H1 (cell line): ENCODE measurements around the gene DCBLD1. TPM values are rescaled to one million over a fixed set of nuclear protein-coding genes. Genes with fewer than 3 reads are reported as not detected.

Experiments
- CTCF ChIA-PET: fragments of 300-600 bp; sonication (Branson Sonifier 250); formaldehyde crosslinking; loops from one replicate; lab custom pipeline; 2021; ENCODE audit not compliant: partially characterized antibody; lab: Charles Lee
- POLR2A ChIA-PET: fragments of 300-600 bp; sonication (Branson Sonifier 250); formaldehyde crosslinking; loops from one replicate; lab custom pipeline; 2021; ENCODE audit warnings: inconsistent platforms; ENCODE audit not compliant: partially characterized antibody; lab: Charles Lee
- DNase-seq, 2 experiments: peaks; one replicate each; pipeline versions ENCODE4 v3.0.0 to v3.0.0-alpha.2; 2010 to 2022; ENCODE audit warnings: low spot score in 2 of 2, low read depth in 1 of 2, mixed read lengths in 1 of 2
- FAIRE-seq: peaks from 2 replicates; lab custom pipeline; 2011; peaks lifted over from hg19 to GRCh38; lab: Jason Lieb, UNC
- H2AFZ ChIP-seq: 2 replicates; pipeline ENCODE4 v1.8.1; 2012; ENCODE audit warnings: low read length, inconsistent platforms
- H2AK5ac ChIP-seq: 2 replicates; pipeline ENCODE4 v1.6.1; 2013; ENCODE audit warnings: low read depth, low read length
- H2BK120ac ChIP-seq: replicated peaks from 2 replicates; pipeline ENCODE3; 2013; ENCODE audit warnings: low read depth, low read length, inconsistent platforms
- H2BK12ac ChIP-seq: 2 replicates; pipeline ENCODE4 v1.6.1; 2013; ENCODE audit warnings: low read depth, low read length
- H2BK15ac ChIP-seq: 2 replicates; pipeline ENCODE4 v1.6.1; 2013; ENCODE audit warnings: low read length
- H2BK20ac ChIP-seq: 2 replicates; pipeline ENCODE4 v1.6.1; 2013; ENCODE audit warnings: low read length
- H2BK5ac ChIP-seq: 2 replicates; pipeline ENCODE4 v1.6.1; 2013; ENCODE audit warnings: low read depth, low read length
- H3K14ac ChIP-seq: 2 replicates; pipeline ENCODE4 v1.6.1; 2013; ENCODE audit warnings: inconsistent platforms; ENCODE audit not compliant: insufficient read length
- H3K18ac ChIP-seq: 2 replicates; pipeline ENCODE4 v1.6.1; 2013; ENCODE audit warnings: low read length; ENCODE audit errors: extremely low read depth
- H3K23ac ChIP-seq: 2 replicates; pipeline ENCODE4 v1.6.1; 2013; ENCODE audit warnings: inconsistent platforms; ENCODE audit not compliant: insufficient read length
- H3K23me2 ChIP-seq: 2 replicates; pipeline ENCODE4 v1.6.1; 2013; ENCODE audit warnings: low read depth, low read length
- H3K27ac ChIP-seq: 2 replicates; pipeline ENCODE4 v1.6.1; 2011; ENCODE audit warnings: low read depth, low read length, inconsistent platforms
- H3K27me3 ChIP-seq, 4 experiments: replicated peaks in 1 of 4; 1 replicate in 1 of 4; 2 replicates in 3 of 4; pipeline versions ENCODE4 v1.6.1 to v1.8.1; 2011 to 2013; ENCODE audit warnings: low read length in 3 of 4, mild to moderate bottlenecking in 3 of 4, inconsistent platforms in 2 of 4, mixed read lengths in 2 of 4, moderate library complexity in 1 of 4; ENCODE audit not compliant: control insufficient read depth in 3 of 4, insufficient read depth in 3 of 4; ENCODE audit errors: extremely low read depth in 1 of 4
- H3K36me3 ChIP-seq, 4 experiments: 2 replicates each; pipeline versions ENCODE4 v1.6.1 to v1.8.1; 2011 to 2013; ENCODE audit warnings: mild to moderate bottlenecking in 4 of 4, low read length in 3 of 4, moderate library complexity in 2 of 4, control low read depth in 1 of 4, inconsistent platforms in 1 of 4; ENCODE audit not compliant: insufficient read depth in 4 of 4, control insufficient read depth in 2 of 4
- H3K4ac ChIP-seq: replicated peaks from 2 replicates; pipeline ENCODE3; 2013; ENCODE audit warnings: low read length, low read depth, mixed read lengths, inconsistent platforms; ENCODE audit not compliant: insufficient read length
- H3K4me1 ChIP-seq, 4 experiments: replicated peaks in 1 of 4; 1 replicate in 1 of 4; 2 replicates in 3 of 4; pipeline versions ENCODE4 v1.6.1 to v1.8.1; 2011 to 2013; ENCODE audit warnings: low read length in 3 of 4, inconsistent platforms in 2 of 4, mixed read lengths in 1 of 4; ENCODE audit not compliant: insufficient read depth in 4 of 4, control insufficient read depth in 3 of 4
- H3K4me2 ChIP-seq, 2 experiments: 2 replicates each; pipeline versions ENCODE4 v1.6.1 to v1.8.1; 2011 to 2013; ENCODE audit warnings: low read depth in 2 of 2, low read length in 2 of 2, control low read depth in 1 of 2, inconsistent platforms in 1 of 2, mild to moderate bottlenecking in 1 of 2; ENCODE audit not compliant: insufficient read depth in 1 of 2
- H3K4me3 ChIP-seq, 4 experiments: fragments of 200-600, 300-600 bp in 1 of 4; sonication (generic), shearing (Covaris generic), sonication (Bioruptor Twin) in 1 of 4; 2 replicates each; pipeline versions ENCODE4 v1.5.1 to v1.8.1; 2011 to 2016; ENCODE audit warnings: low read length in 4 of 4, low read depth in 3 of 4, control low read depth in 2 of 4, inconsistent platforms in 2 of 4, mild to moderate bottlenecking in 2 of 4, mixed read lengths in 1 of 4, moderate library complexity in 1 of 4; ENCODE audit not compliant: insufficient read depth in 2 of 4; ENCODE audit errors: extremely low read depth in 1 of 4
- H3K56ac ChIP-seq: replicated peaks from 2 replicates; pipeline ENCODE3; 2013; ENCODE audit warnings: low read depth, mild to moderate bottlenecking, mixed read lengths, low read length, inconsistent platforms; ENCODE audit not compliant: insufficient read length
- H3K79me1 ChIP-seq: 2 replicates; pipeline ENCODE4 v1.6.1; 2013; ENCODE audit warnings: low read depth, low read length, control low read depth
- H3K79me2 ChIP-seq, 2 experiments: 2 replicates each; pipeline versions ENCODE4 v1.6.1 to v1.8.1; 2012 to 2013; ENCODE audit warnings: low read length in 2 of 2, mild to moderate bottlenecking in 2 of 2, inconsistent platforms in 1 of 2; ENCODE audit not compliant: insufficient read depth in 2 of 2, control insufficient read depth in 1 of 2
- H3K9ac ChIP-seq, 4 experiments: replicated peaks in 1 of 4; 1 replicate in 1 of 4; 2 replicates in 3 of 4; pipeline versions ENCODE4 v1.6.1 to v1.8.1; 2011 to 2013; ENCODE audit warnings: low read depth in 3 of 4, low read length in 3 of 4, control low read depth in 2 of 4, mild to moderate bottlenecking in 2 of 4, moderate library complexity in 2 of 4, inconsistent platforms in 1 of 4; ENCODE audit errors: extremely low read depth in 1 of 4
- H3K9me3 ChIP-seq, 2 experiments: 2 replicates each; pipeline versions ENCODE4 v1.6.1 to v1.8.1; 2012 to 2013; ENCODE audit warnings: mild to moderate bottlenecking in 2 of 2, moderate library complexity in 2 of 2, control low read depth in 1 of 2, inconsistent platforms in 1 of 2, low read depth in 1 of 2, low read length in 1 of 2, mixed read lengths in 1 of 2; ENCODE audit not compliant: insufficient read depth in 2 of 2
- H4K20me1 ChIP-seq, 2 experiments: replicated peaks in 1 of 2; 2 replicates each; pipeline versions ENCODE3 to v1.8.1; 2011 to 2013; ENCODE audit warnings: inconsistent platforms in 2 of 2, low read length in 2 of 2, mild to moderate bottlenecking in 1 of 2; ENCODE audit not compliant: insufficient read depth in 2 of 2, control insufficient read depth in 1 of 2
- H4K5ac ChIP-seq: 2 replicates; pipeline ENCODE4 v1.6.1; 2013; ENCODE audit warnings: low read length, low read depth, mixed read lengths, inconsistent platforms; ENCODE audit not compliant: insufficient read length
- H4K8ac ChIP-seq: 2 replicates; pipeline ENCODE4 v1.8.0; 2013; ENCODE audit warnings: mild to moderate bottlenecking, moderate library complexity, low read length, inconsistent platforms; ENCODE audit not compliant: insufficient read depth; ENCODE audit errors: extremely low read depth
- H4K91ac ChIP-seq: replicated peaks from 2 replicates; pipeline ENCODE3; 2013; ENCODE audit warnings: low read length, mixed read lengths, inconsistent platforms; ENCODE audit not compliant: insufficient read length
- BACH1 ChIP-seq: IDR thresholded peaks from 2 replicates; pipeline ENCODE4 v1.6.1; 2012; ENCODE audit warnings: low read length, improper control_type of control experiment
- EGR1 ChIP-seq: IDR thresholded peaks from 2 replicates; pipeline ENCODE4 v1.6.1; 2011; ENCODE audit warnings: low read depth, low read length, borderline replicate concordance
- SRF ChIP-seq: IDR thresholded peaks from 2 replicates; pipeline ENCODE4 v1.6.1; 2011; ENCODE audit warnings: mild to moderate bottlenecking, low read depth, low read length, moderate library complexity
- WGBS, 2 experiments: shearing (Covaris generic) in 1 of 2; methylation state at CpG; one replicate each; pipeline versions ENCODE4 v1.1.6 to v1.1.7; 2013 to 2015; ENCODE audit warnings: low lambda C conversion rate in 2 of 2, mixed read lengths in 2 of 2, inconsistent platforms in 1 of 2, low coverage in 1 of 2, missing lambda C conversion rate in 1 of 2; ENCODE audit not compliant: insufficient replicate concordance in 2 of 2, insufficient coverage in 1 of 2, insufficient read length in 1 of 2; ENCODE audit errors: extremely low coverage in 1 of 2, missing lambda C conversion rate in 1 of 2; 5-methylcytosine and 5-hydroxymethylcytosine counted together
- polyA plus RNA-seq, 7 experiments: library from polyadenylated mRNA; depleted of rRNA in 3 of 7; stranded (reverse) in 5 of 7; unstranded in 2 of 7; fragments of >200 nt in 5 of 7; fragments of 200-250 nt in 2 of 7; gene quantifications; 1 replicate in 5 of 7; 2 replicates in 1 of 7; 4 replicates in 1 of 7; pipeline versions ENCODE4 v1.2.1 to v1.2.3, GENCODE V29; 2011 to 2013; ENCODE audit warnings: missing spikeins in 2 of 7, mixed read lengths in 2 of 7
- total RNA-seq: library from RNA; stranded (reverse); fragmentation: NEBNext Ultra II Directional; extraction: Animal tissue kit (Norgen Biotek cat#: 25700); gene quantifications from 2 replicates; pipeline ENCODE4 v1.2.1, GENCODE V29; 2021

DCBLD1 gene
- total and polyA plus RNA-seq, 2 of the 8 experiments (the other 6 are each of a cell fraction or from before 2014, with no cell fraction given): 3.9 to 11.2 TPM

- no peak for DNase-seq
- H3K9me3 ChIP-seq: no peaks in the 10 kb centered on the region
- no peak overlapping the region for H3K18ac ChIP-seq
- no peak overlapping the region for H2BK12ac ChIP-seq
- no peak overlapping the region for H3K4me2 ChIP-seq
- H2AK5ac ChIP-seq: no peak overlapping the region
- peaks cover 0 to 6% (median 0%) of the 10 kb centered on the region in 4 experiments; a peak in 2 of 7 replicates for H3K4me1 ChIP-seq
- no peak overlapping the region for H3K4ac ChIP-seq
- no peak overlapping the region for H4K5ac ChIP-seq
- no peaks in the 10 kb centered on the region for H3K27me3 ChIP-seq
- H4K20me1 ChIP-seq: no peaks in the 10 kb centered on the region
- no peak overlapping the region for H3K4me3 ChIP-seq
- no peak overlapping the region for H3K23ac ChIP-seq
- TF ChIP-seq BACH1 (no peak), SRF (no peak), EGR1 (no peak)
- TF ChIP-seq, all 59 proteins: peak for 0
- Histone ChIP-seq H3K56ac (no peak overlapping the region), H3K9ac (no peak overlapping the region), H2BK5ac (no peak overlapping the region), H2AFZ (no peak overlapping the region), H3K23me2 (no peaks in the 10 kb centered on the region), H4K91ac (no peak overlapping the region), H3K79me1 (no peaks in the 10 kb centered on the region), H2BK120ac (no peak overlapping the region), H2BK20ac (no peak overlapping the region), H3K36me3 (no peaks in the 10 kb centered on the region), H3K27ac (no peak overlapping the region), H4K8ac (no peak overlapping the region), H3K14ac (no peak overlapping the region), H2BK15ac (no peak overlapping the region), H3K79me2 (no peaks in the 10 kb centered on the region)
- CTCF ChIA-PET: interaction anchor here (1.0 kb wide), 1 partner anchor 9 kb away, joined by 3 read pairs; no protein-coding TSS in a partner anchor
- WGBS, 2 experiments: 86% methylated on average over 2 of the region's 2 CpGs; no CpG with 5 or more reads in 1 of the 2 experiments
- POLR2A ChIA-PET: no interaction called here
- FAIRE-seq: no peak
Measured at GRCh38 chr6:117512987-117513573, 30.6 kb downstream of the DCBLD1 start.
